CD14-positive monocyte (primary cell): ENCODE results near the gene CRISPLD2. TPM values are rescaled to one million over a fixed set of nuclear protein-coding genes. Genes with fewer than 3 reads are reported as not detected.

Source experiments
- DNase-seq, 3 donors: peaks; one replicate each; pipeline ENCODE4 v3.0.0-alpha.2; 2011 to 2022
- H2AFZ ChIP-seq: 2 replicates; pipeline ENCODE4 v1.6.0; 2012; ENCODE audit warnings: mild to moderate bottlenecking, low read depth, low read length, inconsistent platforms; ENCODE audit not compliant: insufficient read depth, poor library complexity, severe bottlenecking
- H3K27ac ChIP-seq, 2 donors: 1 replicate in 1 of 2; 2 replicates in 1 of 2; pipeline ENCODE4 v1.5.1; 2012 to 2013; ENCODE audit warnings: low read length in 2 of 2, control low read depth in 1 of 2, inconsistent platforms in 1 of 2, low read depth in 1 of 2, mild to moderate bottlenecking in 1 of 2
- H3K27me3 ChIP-seq, 2 donors: one replicate each; pipeline versions ENCODE4 v1.6.0 to v1.6.1; 2011 to 2013; ENCODE audit warnings: low read length in 2 of 2; ENCODE audit not compliant: control insufficient read depth in 2 of 2, insufficient read depth in 2 of 2
- H3K36me3 ChIP-seq, 2 donors: replicated peaks in 1 of 2; 1 replicate in 1 of 2; 2 replicates in 1 of 2; pipeline versions ENCODE4 v1.5.1 to v1.6.1; 2012 to 2013; ENCODE audit warnings: low read length in 2 of 2, control low read depth in 1 of 2, inconsistent platforms in 1 of 2, mild to moderate bottlenecking in 1 of 2; ENCODE audit not compliant: insufficient read depth in 2 of 2, control insufficient read depth in 1 of 2
- H3K4me1 ChIP-seq, 2 donors: 1 replicate in 1 of 2; 2 replicates in 1 of 2; pipeline versions ENCODE4 v1.5.1 to v1.6.1; 2012 to 2013; ENCODE audit warnings: low read length in 2 of 2, control low read depth in 1 of 2, inconsistent platforms in 1 of 2, mild to moderate bottlenecking in 1 of 2, moderate library complexity in 1 of 2; ENCODE audit not compliant: insufficient read depth in 2 of 2, control insufficient read depth in 1 of 2
- H3K4me2 ChIP-seq: replicated peaks from 2 replicates; pipeline ENCODE3; 2012; ENCODE audit warnings: low read length, moderate library complexity, mild to moderate bottlenecking; ENCODE audit not compliant: poor library complexity, severe bottlenecking; ENCODE audit errors: extremely low read depth
- H3K4me3 ChIP-seq, 3 experiments: fragments of 200-600 bp in 1 of 3; sonication (generic) in 1 of 3; replicated peaks in 1 of 3; 1 replicate in 2 of 3; 2 replicates in 1 of 3; pipeline ENCODE4 v1.5.1; 2011 to 2013; ENCODE audit warnings: low read length in 3 of 3, mild to moderate bottlenecking in 3 of 3, control low read depth in 2 of 3, low read depth in 2 of 3, inconsistent platforms in 1 of 3, moderate library complexity in 1 of 3
- H3K79me2 ChIP-seq: 2 replicates; pipeline ENCODE4 v1.6.0; 2012; ENCODE audit warnings: mild to moderate bottlenecking, control low read depth, inconsistent platforms, low read length, moderate library complexity; ENCODE audit not compliant: insufficient read depth
- H3K9ac ChIP-seq: 2 replicates; pipeline ENCODE4 v1.6.0; 2017; ENCODE audit warnings: low read length, mild to moderate bottlenecking; ENCODE audit not compliant: insufficient read depth, poor library complexity, severe bottlenecking
- H3K9me3 ChIP-seq, 2 donors: replicated peaks in 1 of 2; 1 replicate in 1 of 2; 2 replicates in 1 of 2; pipeline versions ENCODE4 v1.5.1 to v1.6.1; 2012 to 2013; ENCODE audit warnings: low read length in 2 of 2, control low read depth in 1 of 2; ENCODE audit not compliant: control insufficient read depth in 1 of 2, insufficient read depth in 1 of 2
- H4K20me1 ChIP-seq: 2 replicates; pipeline ENCODE4 v1.6.0; 2012; ENCODE audit warnings: mild to moderate bottlenecking, low read length, control low read depth, moderate library complexity; ENCODE audit not compliant: insufficient read depth
- H3K27ac Mint-ChIP-seq, 7 donors: one replicate each; pipeline ENCODE4 v1.8.0; 2020; ENCODE audit warnings: mild to moderate bottlenecking in 7 of 7, mixed read lengths in 7 of 7, moderate library complexity in 6 of 7, inconsistent platforms in 2 of 7
- H3K27me3 Mint-ChIP-seq, 3 donors: one replicate each; pipeline ENCODE4 v1.8.0; 2021 to 2022; ENCODE audit warnings: low read depth in 3 of 3, mild to moderate bottlenecking in 3 of 3, mixed read lengths in 3 of 3, moderate library complexity in 3 of 3, inconsistent platforms in 1 of 3
- H3K36me3 Mint-ChIP-seq, 2 donors: one replicate each; pipeline ENCODE4 v1.8.0; 2020; ENCODE audit warnings: mixed read lengths in 2 of 2, inconsistent platforms in 1 of 2, mild to moderate bottlenecking in 1 of 2
- H3K4me1 Mint-ChIP-seq: one replicate; pipeline ENCODE4 v1.8.0; 2020; ENCODE audit warnings: mild to moderate bottlenecking, mixed read lengths
- H3K4me3 Mint-ChIP-seq, 2 donors: one replicate each; pipeline ENCODE4 v1.8.0; 2020; ENCODE audit warnings: mild to moderate bottlenecking in 2 of 2, mixed read lengths in 2 of 2, moderate library complexity in 1 of 2
- H3K9me3 Mint-ChIP-seq, 7 donors: one replicate each; pipeline ENCODE4 v1.8.0; 2020 to 2022; ENCODE audit warnings: mixed read lengths in 7 of 7, mild to moderate bottlenecking in 6 of 7, moderate library complexity in 6 of 7, inconsistent platforms in 2 of 7
- CTCF ChIP-seq: fragments of 200-600 bp; IDR thresholded peaks from one replicate; pipeline ENCODE4 v1.8.0; 2022; ENCODE audit warnings: antibody characterized with exemption, mild to moderate bottlenecking
- WGBS: methylation state at CpG from one replicate; pipeline ENCODE4 v1.1.5; 2013; ENCODE audit warnings: missing lambda C conversion rate; ENCODE audit not compliant: insufficient coverage; 5-methylcytosine and 5-hydroxymethylcytosine counted together
- intact Hi-C, 2 donors: fragments of 100-400 bp; cut with micrococcal nuclease; formaldehyde crosslinking; loops; one replicate each; pipeline versions ENCODE4 v1.15.0 to v1.15.1; 2023
- polyA plus RNA-seq, 3 donors: library from polyadenylated mRNA; depleted of rRNA in 1 of 3; unstranded in 2 of 3; stranded (reverse) in 1 of 3; fragments of 300-500 nt in 2 of 3; fragments of >200 nt in 1 of 3; fragmentation: Illumina TruSeq in 2 of 3; gene quantifications; 1 replicate in 2 of 3; 2 replicates in 1 of 3; pipeline ENCODE4 v1.2.3, GENCODE V29; 2012 to 2021

CRISPLD2 gene
- polyA plus RNA-seq, 3 donors = 40.7 to 90.4 (median 69.0) TPM

DNA sequence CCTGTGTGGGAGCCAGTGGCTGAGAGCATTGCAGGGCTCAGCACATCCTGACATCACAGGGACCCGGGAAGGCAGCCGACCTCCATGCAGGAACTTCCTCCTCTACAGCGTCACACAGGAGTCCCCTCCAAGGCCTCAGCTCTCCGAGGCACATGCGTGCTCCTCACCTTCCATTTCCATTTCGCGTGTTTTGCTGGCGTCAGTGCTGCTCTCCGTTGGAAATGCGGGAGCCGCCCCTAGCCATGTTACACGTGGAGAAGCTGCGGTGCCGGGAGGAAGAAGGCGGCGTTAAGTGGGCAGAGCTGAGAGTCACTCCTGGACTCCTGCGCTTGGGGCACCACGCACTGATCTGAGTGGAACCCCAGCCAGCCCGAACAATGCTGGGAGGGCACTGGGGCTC lies 25.2 kb upstream of the CRISPLD2 start:
- Mint-ChIP-seq H3K4me3 (no peak overlapping the region), H3K4me1 (peaks cover 36% of the 10 kb centered on the region), H3K27me3 (peaks cover 0 to 3% (median 0%) of the 10 kb centered on the region in 3 donors), H3K9me3 (peaks cover 0 to 5% (median 0%) of the 10 kb centered on the region in 7 donors), H3K36me3 (peaks cover 4 to 8% of the 10 kb centered on the region in 2 donors), H3K27ac (peak overlapping the region in 3 of 7 donors; percentile 18 to 89 (median 57))
- H2AFZ ChIP-seq = no peak overlapping the region
- 88% methylated on average over 18 of the region's 19 CpGs for WGBS
- H3K4me2 ChIP-seq = no peak overlapping the region
- H3K9ac ChIP-seq = no peak overlapping the region
- H3K27ac ChIP-seq = peak overlapping the region in 1 of 2 donors; percentile 50
- H4K20me1 ChIP-seq = no peaks in the 10 kb centered on the region
- peaks cover 22 to 39% of the 10 kb centered on the region in 2 donors for H3K4me1 ChIP-seq
- no peaks in the 10 kb centered on the region for H3K79me2 ChIP-seq
- H3K36me3 ChIP-seq = no peaks in the 10 kb centered on the region
- no peaks in the 10 kb centered on the region for H3K9me3 ChIP-seq
- DNase-seq = no peak
- TF ChIP-seq CTCF = no peak
- no peaks in the 10 kb centered on the region for H3K27me3 ChIP-seq
- no peak overlapping the region for H3K4me3 ChIP-seq
- intact Hi-C loops = no loop called here

DNA sequence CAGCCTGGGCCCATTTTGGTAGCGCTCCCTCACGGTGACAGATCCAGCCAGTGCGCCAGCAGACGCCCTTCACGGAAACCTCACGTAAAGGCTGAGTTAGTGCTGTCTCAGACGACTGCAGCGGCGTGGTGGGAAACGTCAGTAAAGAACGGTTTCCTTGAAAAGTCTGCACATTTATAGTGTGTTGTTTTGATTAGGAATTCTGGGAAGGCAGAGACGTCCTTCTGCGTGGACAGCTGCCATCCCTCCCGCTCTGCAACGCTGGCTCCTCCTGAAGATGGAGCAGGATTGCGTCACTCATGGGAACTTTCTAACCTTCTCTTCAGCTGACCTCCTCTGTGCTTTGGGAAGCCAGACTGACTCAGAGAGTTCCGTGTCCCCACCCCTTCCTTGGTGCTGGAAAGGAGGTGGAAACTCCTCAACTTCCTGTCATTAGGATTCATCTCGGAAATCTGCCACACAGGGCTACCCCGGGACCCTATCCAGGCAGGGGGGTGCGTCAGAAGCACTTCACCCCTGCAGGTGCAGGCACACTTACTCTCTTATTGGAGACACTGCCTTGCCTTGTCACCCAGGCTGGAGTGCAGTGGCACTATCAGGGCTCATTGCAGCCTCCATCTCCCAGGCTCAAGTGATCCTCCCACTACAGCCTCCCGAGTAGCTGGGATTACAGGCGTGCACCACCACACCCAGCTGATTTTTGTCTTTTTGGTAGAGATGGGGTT lies 24.3 kb upstream of the CRISPLD2 start:
- WGBS = 72% methylated on average over 19 of the region's 22 CpGs
- Histone ChIP-seq H2AFZ (peak overlapping the region; percentile 19), H4K20me1 (no peaks in the 10 kb centered on the region), H3K79me2 (no peaks in the 10 kb centered on the region), H3K4me3 (no peak overlapping the region), H3K27ac (no peak overlapping the region), H3K4me1 (peaks cover 22 to 39% of the 10 kb centered on the region in 2 donors), H3K9ac (no peak overlapping the region), H3K9me3 (no peaks in the 10 kb centered on the region), H3K36me3 (no peaks in the 10 kb centered on the region), H3K4me2 (peak overlapping the region; percentile 20), H3K27me3 (no peaks in the 10 kb centered on the region)
- intact Hi-C loops = no loop called here
- Mint-ChIP-seq H3K4me1 (peaks cover 40% of the 10 kb centered on the region), H3K27ac (peak overlapping the region in 2 of 7 donors; percentile 77 to 80), H3K27me3 (peaks cover 0 to 3% (median 0%) of the 10 kb centered on the region in 3 donors), H3K4me3 (no peak overlapping the region), H3K36me3 (peaks cover 4% of the 10 kb centered on the region in 2 donors), H3K9me3 (peaks cover 0 to 6% (median 0%) of the 10 kb centered on the region in 7 donors)
- peak in 2 of 3 donors; percentile 26 to 59 for DNase-seq
- TF ChIP-seq CTCF = no peak
